Occipital lobe (tissue), 3 donors: ENCODE results near the gene CRTAP. TPM values are rescaled to one million over a fixed set of nuclear protein-coding genes. Genes with fewer than 3 reads are reported as not detected.
"Not testable (repeated sequence)": the region's sequence is repeated elsewhere in the genome, so short reads cannot be mapped to it uniquely, and the experiment has no call there.

Source experiments
- DNase-seq: peaks from one replicate; lab custom pipeline; 2025; lab: John Stamatoyannopoulos, UW
- small RNA-seq: library from RNA; depleted of rRNA; stranded (forward); fragments of <200 nt; gene quantifications from one replicate; pipeline ENCODE3, GENCODE V24; 2014
- total RNA-seq: library from RNA; depleted of rRNA; stranded (reverse); fragments of >200 nt; gene quantifications from one replicate; pipeline ENCODE4 v1.2.3, GENCODE V29; 2014

Gene CRTAP
- total RNA-seq, 1 donor from 2014 or later, result 18.2 TPM

GRCh38 chr3:33174095-33174494 is 60.3 kb downstream of the CRTAP start:
- DNase-seq, result no peak

- DNase-seq, result no peak
These were observed 61.0 kb downstream of the CRTAP start for GRCh38 chr3:33174711-33175414.

GRCh38 chr3:33179132-33179531 is 65.3 kb downstream of the CRTAP start:
- no peak for DNase-seq

GRCh38 chr3:33181229-33181628 is 67.4 kb downstream of the CRTAP start:
- no peak for DNase-seq

GRCh38 chr3:33181641-33182040 is 67.8 kb downstream of the CRTAP start:
- not testable (repeated sequence) for DNase-seq

- DNase-seq, result no peak
These were observed 71.0 kb downstream of the CRTAP start for GRCh38 chr3:33184863-33185262.

GRCh38 chr3:33186524-33187367 is 72.9 kb downstream of the CRTAP start:
- no peak for DNase-seq

GRCh38 chr3:33187368-33187634 is 73.5 kb downstream of the CRTAP start:
- DNase-seq, result no peak

GRCh38 chr3:33194303-33194702 is 80.5 kb downstream of the CRTAP start:
- DNase-seq, result no peak

- no peak for DNase-seq
These were observed 82.7 kb downstream of the CRTAP start for GRCh38 chr3:33196538-33196937.

Small RNAs within 50 kb of the gene (small RNA-seq; reads per million reads assigned to genes)
- gene AC123900.1 (not detected), gene RN7SL296P (0.09 reads per million), gene SUMO2P10 (not detected)

Other genes with a start within 250 kb of the CRTAP start
- not detected for gene CCR4, start 162.4 kb upstream of the CRTAP start, total RNA-seq
- gene GLB1, start 16.9 kb upstream of the CRTAP start, total RNA-seq, result 15.9 TPM
- gene TMPPE, start 16.9 kb upstream of the CRTAP start, total RNA-seq, result 5.6 TPM
- gene SUSD5, start 104.8 kb downstream of the CRTAP start, total RNA-seq, result 3.0 TPM
- 70.8 TPM for gene FBXL2, start 163.4 kb downstream of the CRTAP start, total RNA-seq